RWPE1 (cell line): ENCODE results near the gene UPK3A.

Experiments
- CTCF ChIA-PET: fragments of 350-600 bp; sonication (Branson Sonifier 250); formaldehyde crosslinking; extraction: SDS; loops from one replicate; lab custom pipeline; 2021; lab: Yijun Ruan, JAX
- POLR2A ChIA-PET: fragments of 400-600 bp; formaldehyde crosslinking; extraction: SDS; loops from one replicate; lab custom pipeline; 2020; ENCODE audit warnings: antibody characterized with exemption; ENCODE audit not compliant: low non-redundant PET; lab: Yijun Ruan, JAX
- DNase-seq: peaks from one replicate; pipeline ENCODE4 v3.0.0; 2012; ENCODE audit warnings: low spot score
- H3K27ac ChIP-seq: fragments of 450-650 bp; 2 replicates; pipeline ENCODE4 v1.5.1; 2017
- TF ChIP-seq, protein P1 (sequence below): fragments of 450-650 bp; conservative IDR thresholded peaks from 2 replicates; pipeline ENCODE4 v1.5.1; 2017; ENCODE audit warnings: low read depth, mild to moderate bottlenecking

Gene UPK3A

GRCh38 chr22:45303181-45303580, 18.4 kb downstream of the UPK3A start:
- TF ChIP-seq, protein P1, sequence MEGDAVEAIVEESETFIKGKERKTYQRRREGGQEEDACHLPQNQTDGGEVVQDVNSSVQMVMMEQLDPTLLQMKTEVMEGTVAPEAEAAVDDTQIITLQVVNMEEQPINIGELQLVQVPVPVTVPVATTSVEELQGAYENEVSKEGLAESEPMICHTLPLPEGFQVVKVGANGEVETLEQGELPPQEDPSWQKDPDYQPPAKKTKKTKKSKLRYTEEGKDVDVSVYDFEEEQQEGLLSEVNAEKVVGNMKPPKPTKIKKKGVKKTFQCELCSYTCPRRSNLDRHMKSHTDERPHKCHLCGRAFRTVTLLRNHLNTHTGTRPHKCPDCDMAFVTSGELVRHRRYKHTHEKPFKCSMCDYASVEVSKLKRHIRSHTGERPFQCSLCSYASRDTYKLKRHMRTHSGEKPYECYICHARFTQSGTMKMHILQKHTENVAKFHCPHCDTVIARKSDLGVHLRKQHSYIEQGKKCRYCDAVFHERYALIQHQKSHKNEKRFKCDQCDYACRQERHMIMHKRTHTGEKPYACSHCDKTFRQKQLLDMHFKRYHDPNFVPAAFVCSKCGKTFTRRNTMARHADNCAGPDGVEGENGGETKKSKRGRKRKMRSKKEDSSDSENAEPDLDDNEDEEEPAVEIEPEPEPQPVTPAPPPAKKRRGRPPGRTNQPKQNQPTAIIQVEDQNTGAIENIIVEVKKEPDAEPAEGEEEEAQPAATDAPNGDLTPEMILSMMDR, result no peak
- no peak overlapping the region for H3K27ac ChIP-seq
- POLR2A ChIA-PET, result no interaction called here
- DNase-seq, result no peak
- CTCF ChIA-PET, result no interaction called here

GRCh38 chr22:45304971-45305370, 20.2 kb downstream of the UPK3A start:
- TF ChIP-seq, protein P1, result no peak
- ChIA-PET CTCF (no interaction called here), POLR2A (no interaction called here)
- no peak for DNase-seq
- no peak overlapping the region for H3K27ac ChIP-seq

DNA sequence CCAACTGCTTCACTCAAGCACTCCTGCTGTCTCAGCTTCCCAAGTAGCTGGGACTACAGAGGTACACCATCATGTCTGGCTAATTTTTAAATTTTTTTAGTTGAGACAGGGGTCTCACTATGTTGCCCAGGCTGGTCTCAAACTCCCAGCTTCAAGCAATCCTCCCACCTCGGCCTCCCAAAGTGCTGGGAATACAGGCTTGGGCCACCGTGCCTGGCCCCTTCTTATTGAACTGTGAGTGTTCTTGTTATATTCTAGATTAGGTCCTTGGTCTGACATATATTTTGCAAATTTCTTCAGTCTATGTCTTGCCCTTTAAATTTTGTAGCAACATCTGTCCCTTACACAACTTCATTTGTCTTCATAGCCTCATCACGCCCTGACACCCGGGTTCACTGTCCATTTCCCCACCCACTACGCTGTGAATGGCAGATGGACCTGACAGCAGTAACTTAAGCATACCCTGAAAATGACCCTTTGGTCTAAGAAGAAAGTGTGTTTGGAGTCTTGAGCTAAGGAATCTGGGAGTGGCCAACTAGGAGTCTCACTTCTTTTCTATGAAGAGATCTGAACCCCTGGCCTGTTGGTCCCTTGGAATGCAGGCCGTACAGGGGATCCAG, 20.8 kb downstream of the UPK3A start:
- ChIA-PET CTCF (no interaction called here), POLR2A (no interaction called here)
- no peak for DNase-seq
- TF ChIP-seq, protein P1, result no peak
- no peak overlapping the region for H3K27ac ChIP-seq

GRCh38 chr22:45306139-45306538, 21.4 kb downstream of the UPK3A start:
- DNase-seq, result no peak
- ChIA-PET POLR2A (no interaction called here), CTCF (no interaction called here)
- TF ChIP-seq, protein P1, result no peak
- H3K27ac ChIP-seq, result no peak overlapping the region

GRCh38 chr22:45308391-45308956, 23.7 kb downstream of the UPK3A start:
- CTCF ChIA-PET, result no interaction called here
- TF ChIP-seq, protein P1, result no peak
- H3K27ac ChIP-seq, result peak overlapping the region; percentile 77
- no peak for DNase-seq
- POLR2A ChIA-PET, result no interaction called here

- CTCF ChIA-PET, result no interaction called here
- TF ChIP-seq, protein P1, result no peak
- POLR2A ChIA-PET, result no interaction called here
- DNase-seq, result no peak
- peak overlapping the region; percentile 77 for H3K27ac ChIP-seq
Measured at GRCh38 chr22:45308957-45309421, 24.2 kb downstream of the UPK3A start.
